ENCODE measurements around the gene LRRC1. TPM values are rescaled to one million over a fixed set of nuclear protein-coding genes. Genes with fewer than 3 reads are reported as not detected.
A peak's percentile ranks its signal among the peaks of the same experiment; 100 is the strongest.

The LRRC1 gene
- total RNA-seq, 1 donor from 2014 or later: 14.3 TPM

GRCh38 chr6:53808302-53808881 lies 13.6 kb downstream of the LRRC1 start:
- Histone ChIP-seq H3K27ac (ENCODE audit: low read depth, low read length) (no peak overlapping the region), H3K79me2 (ENCODE audit: insufficient read depth, low read length) (peaks cover 13% of the 10 kb centered on the region), H2AFZ (ENCODE audit: low read depth, low read length) (no peak overlapping the region), H3K4me2 (ENCODE audit: low read length) (no peak overlapping the region), H3K27me3 (ENCODE audit: insufficient read depth, low read length) (no peaks in the 10 kb centered on the region), H3K36me3 (ENCODE audit: insufficient read depth, low read length) (no peaks in the 10 kb centered on the region), H3K9me3 (ENCODE audit: insufficient read depth, low read depth, low read length) (no peaks in the 10 kb centered on the region), H3K4me1 (ENCODE audit: insufficient read depth, low read length) (peaks cover 5% of the 10 kb centered on the region), H3K9ac (ENCODE audit: low read length) (no peak overlapping the region), H3K4me3 (ENCODE audit: insufficient read depth, low read depth, low read length) (no peak overlapping the region), H4K20me1 (ENCODE audit: insufficient read depth, low read length) (peaks cover 31% of the 10 kb centered on the region)
- no peak for DNase-seq (ENCODE audit: low read depth)
- no peak overlapping the region for H3K4me3 Mint-ChIP-seq (ENCODE audit: unreplicated experiment)
- peaks cover 41% of the 10 kb centered on the region for H3K4me1 Mint-ChIP-seq (ENCODE audit: low read depth, unreplicated experiment)
- H3K36me3 Mint-ChIP-seq (ENCODE audit: low read depth, unreplicated experiment): no peaks in the 10 kb centered on the region
- no peaks in the 10 kb centered on the region for H3K9me3 Mint-ChIP-seq (ENCODE audit: unreplicated experiment)
- H3K27ac Mint-ChIP-seq (ENCODE audit: unreplicated experiment): peak overlapping the region; percentile 31
- no peaks in the 10 kb centered on the region for H3K27me3 Mint-ChIP-seq (ENCODE audit: low read depth, unreplicated experiment)
- no peak for FAIRE-seq
- no peak for TF ChIP-seq EZH2 (IDR thresholded peaks at IDR 0.05; ENCODE audit: insufficient read depth, low read length)
- TF ChIP-seq CTCF (IDR thresholded peaks at IDR 0.05; ENCODE audit: insufficient read depth, low read depth, low read length): no peak

- Histone ChIP-seq H3K4me3 (ENCODE audit: insufficient read depth, low read depth, low read length) (no peak overlapping the region), H3K9ac (ENCODE audit: low read length) (no peak overlapping the region), H3K4me1 (ENCODE audit: insufficient read depth, low read length) (no peaks in the 10 kb centered on the region), H4K20me1 (ENCODE audit: insufficient read depth, low read length) (peaks cover 34% of the 10 kb centered on the region), H3K9me3 (ENCODE audit: insufficient read depth, low read depth, low read length) (no peaks in the 10 kb centered on the region), H2AFZ (ENCODE audit: low read depth, low read length) (no peak overlapping the region), H3K4me2 (ENCODE audit: low read length) (no peak overlapping the region), H3K27me3 (ENCODE audit: insufficient read depth, low read length) (no peaks in the 10 kb centered on the region), H3K79me2 (ENCODE audit: insufficient read depth, low read length) (peaks cover 13% of the 10 kb centered on the region), H3K27ac (ENCODE audit: low read depth, low read length) (no peak overlapping the region), H3K36me3 (ENCODE audit: insufficient read depth, low read length) (no peaks in the 10 kb centered on the region)
- Mint-ChIP-seq H3K36me3 (ENCODE audit: low read depth, unreplicated experiment) (no peaks in the 10 kb centered on the region), H3K4me1 (ENCODE audit: low read depth, unreplicated experiment) (peaks cover 35% of the 10 kb centered on the region), H3K27ac (ENCODE audit: unreplicated experiment) (no peak overlapping the region), H3K9me3 (ENCODE audit: unreplicated experiment) (no peaks in the 10 kb centered on the region), H3K27me3 (ENCODE audit: low read depth, unreplicated experiment) (no peaks in the 10 kb centered on the region), H3K4me3 (ENCODE audit: unreplicated experiment) (no peak overlapping the region)
- DNase-seq (ENCODE audit: low read depth) (no peak), FAIRE-seq (no peak)
- no peak for TF ChIP-seq CTCF (IDR thresholded peaks at IDR 0.05; ENCODE audit: insufficient read depth, low read depth, low read length)
- no peak for TF ChIP-seq EZH2 (IDR thresholded peaks at IDR 0.05; ENCODE audit: insufficient read depth, low read length)
Measured at GRCh38 chr6:53809691-53810090, 14.9 kb downstream of the LRRC1 start.

- H3K27me3 Mint-ChIP-seq (ENCODE audit: low read depth, unreplicated experiment): no peaks in the 10 kb centered on the region
- peaks cover 26% of the 10 kb centered on the region for H4K20me1 ChIP-seq (ENCODE audit: insufficient read depth, low read length)
- H3K9ac ChIP-seq (ENCODE audit: low read length): no peak overlapping the region
- H3K36me3 Mint-ChIP-seq (ENCODE audit: low read depth, unreplicated experiment): no peaks in the 10 kb centered on the region
- no peak for DNase-seq (ENCODE audit: low read depth)
- H3K79me2 ChIP-seq (ENCODE audit: insufficient read depth, low read length): peaks cover 8% of the 10 kb centered on the region
- no peak overlapping the region for H3K4me3 ChIP-seq (ENCODE audit: insufficient read depth, low read depth, low read length)
- H3K36me3 ChIP-seq (ENCODE audit: insufficient read depth, low read length): no peaks in the 10 kb centered on the region
- no peak overlapping the region for H3K4me2 ChIP-seq (ENCODE audit: low read length)
- peak overlapping the region; percentile 63 for H3K27ac Mint-ChIP-seq (ENCODE audit: unreplicated experiment)
- no peaks in the 10 kb centered on the region for H3K9me3 Mint-ChIP-seq (ENCODE audit: unreplicated experiment)
- H2AFZ ChIP-seq (ENCODE audit: low read depth, low read length): no peak overlapping the region
- peaks cover 27% of the 10 kb centered on the region for H3K4me1 Mint-ChIP-seq (ENCODE audit: low read depth, unreplicated experiment)
- H3K4me1 ChIP-seq (ENCODE audit: insufficient read depth, low read length): no peaks in the 10 kb centered on the region
- TF ChIP-seq EZH2 (IDR thresholded peaks at IDR 0.05; ENCODE audit: insufficient read depth, low read length): no peak
- no peak for TF ChIP-seq CTCF (IDR thresholded peaks at IDR 0.05; ENCODE audit: insufficient read depth, low read depth, low read length)
- H3K9me3 ChIP-seq (ENCODE audit: insufficient read depth, low read depth, low read length): no peaks in the 10 kb centered on the region
- peak; percentile 5 for FAIRE-seq
- no peak overlapping the region for H3K4me3 Mint-ChIP-seq (ENCODE audit: unreplicated experiment)
- no peak overlapping the region for H3K27ac ChIP-seq (ENCODE audit: low read depth, low read length)
- H3K27me3 ChIP-seq (ENCODE audit: insufficient read depth, low read length): no peaks in the 10 kb centered on the region
Measured at GRCh38 chr6:53811082-53811481, 16.3 kb downstream of the LRRC1 start.

Measured in astrocyte (in vitro differentiated cells and primary cell).